K562 (cell line): ENCODE data around the gene LIPT2. TPM values are rescaled to one million over a fixed set of nuclear protein-coding genes. Genes with fewer than 3 reads are reported as not detected.

Experiments
- ADNP ChIP-seq: fragments of 200-800 bp; sonication (Bioruptor generic); IDR thresholded peaks from 2 replicates; pipeline ENCODE4 v1.6.1; 2016; ENCODE audit warnings: missing genetic modification characterization, missing compliant biosample characterization
- ATF7 ChIP-seq: fragments of 450-650 bp; IDR thresholded peaks from 2 replicates; pipeline ENCODE4 v1.7.1; 2014; ENCODE audit warnings: mild to moderate bottlenecking, moderate library complexity
- CBX2 ChIP-seq: fragments of 200-600 bp; sonication (generic); IDR thresholded peaks from one replicate; pipeline ENCODE4 v1.6.1; 2012; ENCODE audit warnings: mild to moderate bottlenecking, low read length, inconsistent platforms; ENCODE audit not compliant: insufficient read depth, poor library complexity, severe bottlenecking
- CXXC5 ChIP-seq: fragments of 250-450 bp; sonication (Bioruptor Pico); IDR thresholded peaks from 2 replicates; pipeline ENCODE4 v1.8.0; 2022; ENCODE audit warnings: inconsistent platforms, mild to moderate bottlenecking, moderate library complexity
- DMBX1 ChIP-seq: fragments of 250-450 bp; sonication (Bioruptor Pico); IDR thresholded peaks from 2 replicates; pipeline ENCODE4 v1.8.0; 2022; ENCODE audit warnings: inconsistent platforms, mild to moderate bottlenecking, moderate library complexity, borderline replicate concordance
- FUS ChIP-seq: fragments of 200-400 bp; formaldehyde crosslinking; optimal IDR thresholded peaks from 2 replicates; pipeline ENCODE3; 2017; ENCODE audit warnings: low read depth, low read length
- GTF2F1 ChIP-seq: IDR thresholded peaks from 2 replicates; pipeline ENCODE4 v1.6.1; 2011; ENCODE audit warnings: low read depth, low read length, improper control_type of control experiment
- GTF3C2 ChIP-seq: IDR thresholded peaks from 3 replicates; pipeline ENCODE4 v1.6.1; 2011; ENCODE audit warnings: borderline replicate concordance, mild to moderate bottlenecking, moderate library complexity; ENCODE audit not compliant: insufficient read length; ENCODE audit errors: extremely low read depth
- HNRNPK ChIP-seq: fragments of 200-400 bp; formaldehyde crosslinking; IDR thresholded peaks from one replicate; pipeline ENCODE4 v1.6.1; 2018; ENCODE audit warnings: mild to moderate bottlenecking, low read depth, low read length; ENCODE audit not compliant: poor library complexity, severe bottlenecking
- IRF2 ChIP-seq: sonication (generic); formaldehyde crosslinking; IDR thresholded peaks from 2 replicates; pipeline ENCODE4 v1.8.1; 2022; ENCODE audit warnings: mild to moderate bottlenecking, missing genetic modification reagents
- MAZ ChIP-seq, 2 experiments: fragments of 450-650 bp in 1 of 2; sonication (generic) in 1 of 2; formaldehyde crosslinking; IDR thresholded peaks in 1 of 2; conservative IDR thresholded peaks in 1 of 2; 2 replicates each; pipeline versions ENCODE4 v1.4.0 to v1.5.0; 2020; ENCODE audit warnings: mild to moderate bottlenecking in 1 of 2, missing genetic modification reagents in 1 of 2
- POLR2AphosphoS5 ChIP-seq: IDR thresholded peaks from 2 replicates; pipeline ENCODE4 v1.6.1; 2011; ENCODE audit warnings: mild to moderate bottlenecking, low read depth, low read length, moderate library complexity; ENCODE audit not compliant: control insufficient read depth, insufficient read depth
- RBM39 ChIP-seq: fragments of 200-400 bp; formaldehyde crosslinking; optimal IDR thresholded peaks from 2 replicates; pipeline ENCODE3; 2018; ENCODE audit warnings: low read depth, low read length
- SP1 ChIP-seq: sonication (generic); formaldehyde crosslinking; IDR thresholded peaks from 2 replicates; pipeline ENCODE4 v1.8.1; 2022; ENCODE audit warnings: mild to moderate bottlenecking, missing genetic modification reagents
- SP2 ChIP-seq: IDR thresholded peaks from 2 replicates; pipeline ENCODE4 v1.6.1; 2011; ENCODE audit warnings: mild to moderate bottlenecking, low read depth, low read length, moderate library complexity; ENCODE audit not compliant: poor library complexity, severe bottlenecking; ENCODE audit errors: extremely low read depth
- TCF15 ChIP-seq: fragments of 250-450 bp; sonication (Bioruptor Pico); IDR thresholded peaks from 2 replicates; pipeline ENCODE4 v1.8.0; 2022; ENCODE audit warnings: moderate library complexity, mild to moderate bottlenecking, inconsistent platforms
- ZBTB2 ChIP-seq: fragments of 450-650 bp; IDR thresholded peaks from 2 replicates; pipeline ENCODE4 v1.6.1; 2016; ENCODE audit warnings: antibody characterized with exemption
- ZBTB5 ChIP-seq: fragments of 450-650 bp; IDR thresholded peaks from 2 replicates; pipeline ENCODE4 v1.6.1; 2017; ENCODE audit warnings: antibody characterized with exemption
- ZNF507 ChIP-seq: conservative IDR thresholded peaks from 2 replicates; pipeline ENCODE4 v1.6.1; 2017; ENCODE audit warnings: missing genetic modification characterization, missing compliant biosample characterization
- ZNF766 ChIP-seq: fragments of 200-800 bp; sonication (Bioruptor generic); conservative IDR thresholded peaks from 2 replicates; pipeline ENCODE4 v1.6.1; 2016; ENCODE audit warnings: missing genetic modification characterization, missing compliant biosample characterization
- polyA plus RNA-seq, 8 experiments: library from polyadenylated mRNA; depleted of rRNA in 4 of 8; stranded (reverse) in 5 of 8; unstranded in 3 of 8; fragments of >200 nt; fragmentation: Nextera tagmentation in 2 of 8; fragmentation: Illumina TruSeq in 1 of 8; extraction: Ambion mirVana in 2 of 8; extraction: Trizol in 1 of 8; gene quantifications; 2 replicates each; pipeline versions ENCODE4 v1.2.1 to v1.2.3, GENCODE V29; 2011 to 2014; ENCODE audit warnings: inconsistent platforms in 1 of 8, missing spikeins in 1 of 8
- total RNA-seq, 7 experiments: library from RNA; depleted of rRNA in 6 of 7; stranded (reverse); fragments of >200 nt in 6 of 7; fragmentation: Illumina TruSeq in 2 of 7; extraction: Trizol in 2 of 7; gene quantifications; 2 replicates each; pipeline versions ENCODE4 v1.2.1 to v1.2.3, GENCODE V29; 2011 to 2021; ENCODE audit warnings: low replicate concordance in 1 of 7

The LIPT2 gene
- total and polyA plus RNA-seq, 9 of the 15 experiments (the other 6 are each of a cell fraction or from before 2014, with no cell fraction given) = 1.00 to 5.2 (median 3.5) TPM

GRCh38 chr11:74492974-74493790 lies at the start of gene LIPT2 (continued):
- no peak for TF ChIP-seq ZBTB5
- TF ChIP-seq DMBX1 (CRISPR knock-in tag) = no peak
- no peak for TF ChIP-seq ZNF766 (CRISPR knock-in tag)
- TF ChIP-seq FUS = peak; percentile 87
- no peak for TF ChIP-seq ADNP (tag)
- TF ChIP-seq HNRNPK = no peak
- no peak for TF ChIP-seq RBM39
- no peak for TF ChIP-seq GTF3C2
- TF ChIP-seq CXXC5 (CRISPR knock-in tag) = peak; percentile 98
- peak; percentile 66 for TF ChIP-seq SP1
- peak; percentile 96 to 97 for TF ChIP-seq MAZ (CRISPR knock-in tag; conservative IDR thresholded peaks at IDR 0.05 in 1 of 2, IDR thresholded peaks at IDR 0.05 in 1 of 2)
- TF ChIP-seq ZNF507 = no peak
- TF ChIP-seq SP2 = no peak
- 0 out of 2 replicates have a peak, but pooled peaks have one; percentile 49 for TF ChIP-seq GTF2F1
- peak; percentile 24; the same call in 1 of the 2 replicates for TF ChIP-seq IRF2
- peak; percentile 16; the same call in 1 of the 2 replicates for TF ChIP-seq POLR2AphosphoS5
- TF ChIP-seq TCF15 (CRISPR knock-in tag) = no peak
- TF ChIP-seq ZBTB2 = peak; percentile 93
- no peak for TF ChIP-seq CBX2
- peak; percentile 79 for TF ChIP-seq ATF7
